ENCODE results near the gene SMG9.
"Not testable (repeated sequence)": the region's sequence is repeated elsewhere in the genome, so short reads cannot be mapped to it uniquely, and the experiment has no call there.

Gene SMG9

GRCh38 chr19:43781630-43782310 lies 27.0 kb upstream of the SMG9 start:
- H3K4me3 ChIP-seq (ENCODE audit: low read length), result no peak overlapping the region
- no peak for DNase-seq (ENCODE audit: low read depth, low spot score)

- no peak for DNase-seq (ENCODE audit: low read depth, low spot score)
- no peak within 1 kb of the TSS for H3K4me3 ChIP-seq (ENCODE audit: low read length)
Observed at GRCh38 chr19:43780706-43781525, 26.2 kb upstream of the SMG9 start, which contains the start of gene KCNN4. KCNN4 (minus strand) TSS chr19:43780973; CDS start chr19:43780861, 112 bp downstream.

- peak; percentile 33 for DNase-seq (ENCODE audit: low read depth, low spot score)
- no peak overlapping the region for H3K4me3 ChIP-seq (ENCODE audit: low read length)
Observed at GRCh38 chr19:43779820-43780219, 25.1 kb upstream of the SMG9 start.

GRCh38 chr19:43779147-43779819 lies 24.5 kb upstream of the SMG9 start:
- H3K4me3 ChIP-seq (ENCODE audit: low read length), result no peak overlapping the region
- DNase-seq (ENCODE audit: low read depth, low spot score), result no peak

GRCh38 chr19:43778651-43779050 lies 23.9 kb upstream of the SMG9 start:
- DNase-seq (ENCODE audit: low read depth, low spot score), result no peak
- no peak overlapping the region for H3K4me3 ChIP-seq (ENCODE audit: low read length)

DNA sequence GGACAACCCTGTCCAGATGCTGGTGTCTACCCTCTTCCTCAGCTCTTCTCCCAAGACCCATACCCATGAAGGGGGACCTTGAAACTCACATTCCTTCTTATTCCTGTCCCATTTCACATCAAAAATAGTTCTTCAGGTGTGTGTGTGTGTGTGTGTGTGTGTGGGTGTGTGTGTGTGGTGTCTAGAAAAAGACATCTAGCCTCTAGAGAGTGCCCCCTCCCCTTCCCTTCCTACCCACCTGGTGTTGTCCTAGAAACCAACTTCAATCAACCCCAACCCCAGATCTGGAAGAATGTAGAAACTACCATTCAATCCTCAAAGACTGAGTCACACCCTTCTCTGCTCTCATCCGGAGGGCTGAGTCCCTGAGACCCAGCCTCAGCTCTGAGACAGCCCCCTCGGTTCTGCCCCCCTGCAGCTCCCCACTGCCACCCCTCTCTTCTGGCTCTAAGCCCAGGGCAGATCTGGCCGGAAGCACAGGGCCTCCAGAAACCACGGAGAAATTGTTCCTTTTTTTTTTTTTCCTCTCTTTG lies 22.5 kb upstream of the SMG9 start:
- DNase-seq (ENCODE audit: low read depth, low spot score), result peak; percentile 85
- peak overlapping the region; percentile 9; the same call in 1 of the 2 replicates for H3K4me3 ChIP-seq (ENCODE audit: low read length)

- DNase-seq (ENCODE audit: low read depth, low spot score), result no peak
- no peak overlapping the region for H3K4me3 ChIP-seq (ENCODE audit: low read length)
Observed at GRCh38 chr19:43776286-43776685, 21.5 kb upstream of the SMG9 start.

GRCh38 chr19:43775299-43775890 lies 20.6 kb upstream of the SMG9 start:
- H3K4me3 ChIP-seq (ENCODE audit: low read length), result no peak overlapping the region
- DNase-seq (ENCODE audit: low read depth, low spot score), result no peak

GRCh38 chr19:43774940-43775258 lies 20.1 kb upstream of the SMG9 start:
- H3K4me3 ChIP-seq (ENCODE audit: low read length), result not testable (repeated sequence)

DNA sequence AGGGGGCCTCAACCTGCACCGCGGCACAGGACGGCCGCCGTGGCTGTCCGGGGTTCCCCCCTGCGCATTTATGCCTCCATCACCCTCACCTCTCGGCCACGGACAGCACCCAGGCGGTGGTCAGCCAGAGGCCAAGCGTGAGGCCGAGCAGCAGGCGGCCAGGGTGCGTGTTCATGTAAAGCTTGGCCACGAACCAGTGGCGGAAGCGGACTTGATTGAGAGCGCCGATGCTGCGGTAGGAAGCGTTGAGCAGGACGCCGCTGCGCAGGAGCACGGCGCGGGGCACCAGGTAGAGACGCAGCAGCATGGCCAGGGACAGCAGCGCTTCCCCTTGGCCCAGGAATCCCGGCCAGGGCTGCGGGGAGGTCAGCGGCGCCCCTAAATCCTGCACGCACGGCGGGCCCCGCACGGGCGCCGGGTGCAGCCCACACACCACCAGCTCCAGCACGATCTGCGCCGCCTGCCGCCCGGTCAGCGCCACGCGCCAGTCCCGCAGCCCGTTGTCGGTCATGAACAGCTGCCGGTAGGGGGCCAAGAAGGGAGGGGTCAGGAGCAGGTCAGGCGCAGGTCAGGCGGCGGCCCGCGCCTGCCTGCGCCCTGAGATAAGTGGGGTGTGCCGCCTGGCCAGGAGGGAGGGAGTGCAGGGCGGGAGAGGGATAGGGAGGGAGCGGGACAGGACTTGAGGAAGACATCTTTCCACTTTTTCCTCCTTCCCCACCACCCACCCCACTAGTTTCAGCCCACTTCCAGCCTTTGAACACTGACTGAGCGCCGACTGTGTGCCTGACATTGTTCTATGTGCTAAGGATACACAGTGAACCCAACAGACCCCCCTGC lies 19.6 kb upstream of the SMG9 start:
- DNase-seq (ENCODE audit: low read depth, low spot score), result no peak
- H3K4me3 ChIP-seq (ENCODE audit: low read length), result no peak overlapping the region

More at GRCh38 chr19:43774940-43775258, 20.1 kb upstream of the SMG9 start:
- not testable (repeated sequence) for DNase-seq (ENCODE audit: low read depth, low spot score)

DNA sequence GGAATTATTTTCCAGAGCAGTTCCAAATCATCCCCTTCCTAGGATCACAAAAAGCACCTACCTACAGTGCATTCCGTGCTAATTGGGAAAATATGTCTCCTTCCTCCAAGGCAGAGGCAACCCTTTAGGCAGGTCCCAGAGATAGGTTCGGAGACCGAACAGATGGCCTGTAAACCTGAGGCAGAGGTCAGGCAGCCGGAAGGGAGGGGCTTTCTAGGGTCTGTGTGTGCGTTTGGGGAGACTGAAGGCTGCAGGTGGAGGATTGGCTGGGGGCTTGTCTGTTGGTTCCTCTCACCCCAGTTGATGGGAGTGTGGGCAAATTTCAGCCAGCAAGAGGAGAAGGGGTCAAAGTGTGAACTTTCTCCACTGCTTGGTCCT lies 19.0 kb upstream of the SMG9 start:
- no peak overlapping the region for H3K4me3 ChIP-seq (ENCODE audit: low read length)
- DNase-seq (ENCODE audit: low read depth, low spot score), result no peak

DNA sequence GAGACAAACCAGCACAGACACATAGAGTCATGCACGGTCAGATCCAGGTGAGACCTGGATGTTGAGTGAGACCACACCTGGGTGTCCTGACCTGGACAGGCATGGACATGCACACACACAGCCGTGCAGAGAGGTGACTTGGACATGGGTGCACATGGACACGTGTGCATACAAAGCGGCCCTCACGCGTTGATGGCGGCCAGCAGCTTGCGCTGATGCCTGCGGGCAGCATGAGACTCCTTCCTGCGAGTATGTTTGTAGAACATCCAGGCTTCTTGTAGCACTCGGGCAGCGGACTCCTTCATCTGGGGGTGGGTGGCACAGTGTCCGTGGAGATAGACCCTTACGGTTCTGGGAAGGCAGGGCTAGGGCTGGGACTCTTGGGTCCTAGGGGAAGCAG lies 14.5 kb upstream of the SMG9 start:
- DNase-seq (ENCODE audit: low read depth, low spot score), result no peak
- no peak overlapping the region for H3K4me3 ChIP-seq (ENCODE audit: low read length)

- no peak for DNase-seq (ENCODE audit: low read depth, low spot score)
Observed at GRCh38 chr19:43768273-43769050, 13.7 kb upstream of the SMG9 start.

DNA sequence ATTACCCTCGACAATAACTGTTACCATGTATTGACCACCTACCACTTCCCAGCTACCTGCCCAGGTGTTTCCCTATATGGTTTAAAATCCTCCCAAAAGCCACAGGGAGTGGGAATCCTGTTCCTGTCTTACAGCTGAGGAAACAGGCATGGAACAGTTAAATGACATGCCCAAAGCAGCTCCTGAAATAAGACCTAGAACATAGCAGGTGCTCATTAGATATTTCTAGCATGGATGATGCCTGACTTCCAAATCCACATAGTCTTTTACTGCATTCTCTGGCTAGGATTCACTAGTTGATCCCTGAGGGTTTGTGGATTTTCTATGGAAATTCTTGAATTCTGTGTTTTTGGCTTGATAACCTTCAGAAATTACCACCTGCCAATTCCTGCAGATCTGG lies 13.1 kb upstream of the SMG9 start:
- no peak for DNase-seq (ENCODE audit: low read depth, low spot score)
- H3K4me3 ChIP-seq (ENCODE audit: low read length), result no peak overlapping the region

More at GRCh38 chr19:43768273-43769050, 13.7 kb upstream of the SMG9 start:
- H3K4me3 ChIP-seq (ENCODE audit: low read length), result no peak overlapping the region

DNA sequence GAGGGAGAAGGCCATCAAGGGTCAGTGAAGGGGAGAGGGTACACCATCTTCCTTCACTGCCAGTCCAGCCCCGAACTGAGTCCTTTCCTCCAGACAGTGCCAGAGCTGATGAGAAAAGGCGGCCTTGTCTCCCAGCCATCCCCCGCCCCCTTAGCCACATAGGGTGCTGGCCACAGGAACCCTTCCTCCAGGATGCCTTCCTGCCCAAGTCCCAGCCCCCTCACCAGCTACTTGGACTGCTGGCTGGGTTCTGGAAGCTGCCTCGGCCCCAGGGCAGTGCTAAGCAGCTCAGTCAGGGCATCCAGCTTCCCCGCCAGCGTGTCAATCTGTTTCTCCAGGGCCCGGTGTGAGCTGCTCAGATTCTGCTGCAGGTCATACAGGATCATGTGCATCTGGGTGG lies 12.6 kb upstream of the SMG9 start:
- DNase-seq (ENCODE audit: low read depth, low spot score), result no peak
- no peak overlapping the region for H3K4me3 ChIP-seq (ENCODE audit: low read length)

DNA sequence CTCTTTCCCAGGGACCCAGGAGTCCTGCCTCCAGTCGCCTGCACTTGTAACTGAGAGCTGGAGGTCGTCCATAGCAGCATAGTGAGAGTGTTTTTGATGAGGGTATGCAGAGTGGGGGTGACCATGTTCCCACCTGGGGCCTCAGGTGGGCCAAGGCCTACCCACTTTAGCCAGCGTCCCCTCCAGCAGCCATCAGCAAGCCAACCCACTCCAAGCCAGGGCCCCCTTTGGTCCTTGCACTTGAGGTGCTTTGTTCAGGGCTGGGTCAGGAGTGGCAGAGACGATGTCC lies 11.9 kb upstream of the SMG9 start:
- no peak overlapping the region for H3K4me3 ChIP-seq (ENCODE audit: low read length)
- DNase-seq (ENCODE audit: low read depth, low spot score), result no peak

- DNase-seq (ENCODE audit: low read depth, low spot score), result no peak
- H3K4me3 ChIP-seq (ENCODE audit: low read length), result no peak overlapping the region
Observed at GRCh38 chr19:43765109-43765876, 10.5 kb upstream of the SMG9 start.
